Astrocyte (in vitro differentiated cells and primary cell): ENCODE measurements around the gene AMFR.

Source experiments
- EZH2 ChIP-seq: IDR thresholded peaks from 2 replicates; pipeline ENCODE4 v1.6.1; 2012; ENCODE audit warnings: mild to moderate bottlenecking, low read length, inconsistent platforms; ENCODE audit not compliant: insufficient read depth
- TF ChIP-seq, protein P1 (sequence below): IDR thresholded peaks from 2 replicates; pipeline ENCODE4 v1.5.1; 2011; ENCODE audit warnings: low read depth, mild to moderate bottlenecking, inconsistent platforms, low read length, moderate library complexity; ENCODE audit not compliant: insufficient read depth

DNA sequence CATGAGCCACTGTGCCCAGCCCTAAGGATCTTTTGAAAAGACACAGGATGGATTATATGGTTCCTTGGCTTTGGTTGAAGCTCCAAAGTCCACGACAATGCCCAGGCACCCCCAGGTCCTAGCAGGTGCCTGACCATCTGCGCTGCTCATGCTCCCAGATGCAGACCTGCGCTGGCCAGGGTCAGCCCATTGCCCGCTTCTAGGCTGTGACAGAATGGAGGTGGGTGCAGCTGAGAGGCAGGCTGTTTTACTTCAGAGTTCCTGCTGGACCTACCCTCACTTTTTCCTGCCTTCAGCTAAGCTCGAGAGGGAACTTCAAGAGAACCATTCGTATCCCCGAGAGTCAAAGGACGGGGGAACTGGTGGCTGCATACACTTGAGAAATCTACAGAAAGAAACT, 60.5 kb downstream of the AMFR start:
- TF ChIP-seq, protein P1, sequence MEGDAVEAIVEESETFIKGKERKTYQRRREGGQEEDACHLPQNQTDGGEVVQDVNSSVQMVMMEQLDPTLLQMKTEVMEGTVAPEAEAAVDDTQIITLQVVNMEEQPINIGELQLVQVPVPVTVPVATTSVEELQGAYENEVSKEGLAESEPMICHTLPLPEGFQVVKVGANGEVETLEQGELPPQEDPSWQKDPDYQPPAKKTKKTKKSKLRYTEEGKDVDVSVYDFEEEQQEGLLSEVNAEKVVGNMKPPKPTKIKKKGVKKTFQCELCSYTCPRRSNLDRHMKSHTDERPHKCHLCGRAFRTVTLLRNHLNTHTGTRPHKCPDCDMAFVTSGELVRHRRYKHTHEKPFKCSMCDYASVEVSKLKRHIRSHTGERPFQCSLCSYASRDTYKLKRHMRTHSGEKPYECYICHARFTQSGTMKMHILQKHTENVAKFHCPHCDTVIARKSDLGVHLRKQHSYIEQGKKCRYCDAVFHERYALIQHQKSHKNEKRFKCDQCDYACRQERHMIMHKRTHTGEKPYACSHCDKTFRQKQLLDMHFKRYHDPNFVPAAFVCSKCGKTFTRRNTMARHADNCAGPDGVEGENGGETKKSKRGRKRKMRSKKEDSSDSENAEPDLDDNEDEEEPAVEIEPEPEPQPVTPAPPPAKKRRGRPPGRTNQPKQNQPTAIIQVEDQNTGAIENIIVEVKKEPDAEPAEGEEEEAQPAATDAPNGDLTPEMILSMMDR: no peak
- no peak for TF ChIP-seq EZH2
